ENCODE data around the gene KCNJ18.
"Not testable (repeated sequence)": the region's sequence is repeated elsewhere in the genome, so short reads cannot be mapped to it uniquely, and the experiment has no call there.

The KCNJ18 gene

GRCh38 chr17:21745385-21746054 lies 53.2 kb downstream of the KCNJ18 start:
- H3K36me3 ChIP-seq (ENCODE audit: insufficient read depth, insufficient read length, low read length); H3K27me3 ChIP-seq (ENCODE audit: insufficient read depth, insufficient read length); H3K9ac ChIP-seq (ENCODE audit: insufficient read length, low read depth); H3K9me3 ChIP-seq (ENCODE audit: insufficient read depth, low read length); H3K4me3 ChIP-seq (ENCODE audit: insufficient read length, low read depth); DNase-seq (ENCODE audit: low read depth, low spot score); H3K4me1 ChIP-seq (ENCODE audit: insufficient read depth, insufficient read length): not testable (repeated sequence)

GRCh38 chr17:21746415-21746814 lies 54.1 kb downstream of the KCNJ18 start:
- not testable (repeated sequence) for H3K4me3 ChIP-seq (ENCODE audit: insufficient read length, low read depth); H3K9ac ChIP-seq (ENCODE audit: insufficient read length, low read depth); H3K27me3 ChIP-seq (ENCODE audit: insufficient read depth, insufficient read length); H3K36me3 ChIP-seq (ENCODE audit: insufficient read depth, insufficient read length, low read length); H3K4me1 ChIP-seq (ENCODE audit: insufficient read depth, insufficient read length); DNase-seq (ENCODE audit: low read depth, low spot score); H3K9me3 ChIP-seq (ENCODE audit: insufficient read depth, low read length)

- H3K36me3 ChIP-seq (ENCODE audit: insufficient read depth, insufficient read length, low read length); DNase-seq (ENCODE audit: low read depth, low spot score); H3K27me3 ChIP-seq (ENCODE audit: insufficient read depth, insufficient read length); H3K4me1 ChIP-seq (ENCODE audit: insufficient read depth, insufficient read length); H3K4me3 ChIP-seq (ENCODE audit: insufficient read length, low read depth); H3K9ac ChIP-seq (ENCODE audit: insufficient read length, low read depth); H3K9me3 ChIP-seq (ENCODE audit: insufficient read depth, low read length): not testable (repeated sequence)
Measured at GRCh38 chr17:21747195-21747915, 55.0 kb downstream of the KCNJ18 start.

- H3K36me3 ChIP-seq (ENCODE audit: insufficient read depth, insufficient read length, low read length); H3K27me3 ChIP-seq (ENCODE audit: insufficient read depth, insufficient read length); H3K4me3 ChIP-seq (ENCODE audit: insufficient read length, low read depth); H3K9ac ChIP-seq (ENCODE audit: insufficient read length, low read depth); H3K9me3 ChIP-seq (ENCODE audit: insufficient read depth, low read length); H3K4me1 ChIP-seq (ENCODE audit: insufficient read depth, insufficient read length); DNase-seq (ENCODE audit: low read depth, low spot score): not testable (repeated sequence)
Measured at GRCh38 chr17:21748686-21749085, 56.4 kb downstream of the KCNJ18 start.

- not testable (repeated sequence) for H3K36me3 ChIP-seq (ENCODE audit: insufficient read depth, insufficient read length, low read length); DNase-seq (ENCODE audit: low read depth, low spot score); H3K27me3 ChIP-seq (ENCODE audit: insufficient read depth, insufficient read length); H3K9ac ChIP-seq (ENCODE audit: insufficient read length, low read depth); H3K4me1 ChIP-seq (ENCODE audit: insufficient read depth, insufficient read length); H3K4me3 ChIP-seq (ENCODE audit: insufficient read length, low read depth); H3K9me3 ChIP-seq (ENCODE audit: insufficient read depth, low read length)
Measured at GRCh38 chr17:21749696-21750531, 57.6 kb downstream of the KCNJ18 start.

GRCh38 chr17:21751111-21751510 lies 58.8 kb downstream of the KCNJ18 start:
- H3K36me3 ChIP-seq (ENCODE audit: insufficient read depth, insufficient read length, low read length); H3K9ac ChIP-seq (ENCODE audit: insufficient read length, low read depth); H3K4me3 ChIP-seq (ENCODE audit: insufficient read length, low read depth); H3K9me3 ChIP-seq (ENCODE audit: insufficient read depth, low read length); H3K4me1 ChIP-seq (ENCODE audit: insufficient read depth, insufficient read length); DNase-seq (ENCODE audit: low read depth, low spot score); H3K27me3 ChIP-seq (ENCODE audit: insufficient read depth, insufficient read length): not testable (repeated sequence)

All from NT2/D1 (cell line).